SU-DHL-6 (cell line): Measurements from ENCODE around the gene RWDD4.

Source experiments
- H2AFZ ChIP-seq: fragments of 200-600 bp; sonication (generic); 2 replicates; pipeline ENCODE4 v1.6.1; 2014; ENCODE audit warnings: low read depth, mild to moderate bottlenecking, moderate library complexity, mixed read lengths, antibody characterized with exemption, low read length; ENCODE audit not compliant: severe bottlenecking
- H3F3A ChIP-seq: fragments of 200-600 bp; shearing (Covaris generic); 2 replicates; pipeline ENCODE4 v1.6.0; 2016; ENCODE audit warnings: antibody characterized with exemption, mild to moderate bottlenecking; ENCODE audit not compliant: insufficient read depth
- H3K27ac ChIP-seq: fragments of 200-600 bp; sonication (generic); 2 replicates; pipeline ENCODE4 v1.5.1; 2016; ENCODE audit warnings: low read depth, mild to moderate bottlenecking, low read length, moderate library complexity, mixed read lengths
- H3K27me3 ChIP-seq: fragments of 200-600 bp; sonication (generic), shearing (Covaris generic); 2 replicates; pipeline ENCODE4 v1.6.0; 2014; ENCODE audit warnings: mild to moderate bottlenecking, low read length
- H3K36me3 ChIP-seq: fragments of 200-600 bp; sonication (generic); 2 replicates; pipeline ENCODE4 v1.6.1; 2014; ENCODE audit warnings: mild to moderate bottlenecking, low read length, mixed read lengths
- H3K4me2 ChIP-seq: fragments of 300-600, 200-600 bp; shearing (Covaris generic), sonication (generic); 2 replicates; pipeline ENCODE4 v1.6.0; 2014; ENCODE audit warnings: low read length, low read depth, mild to moderate bottlenecking; ENCODE audit not compliant: poor library complexity, severe bottlenecking
- H3K4me3 ChIP-seq: fragments of 200-600 bp; sonication (generic); 2 replicates; pipeline ENCODE4 v1.5.1; 2014; ENCODE audit warnings: antibody characterized with exemption, low read length, mild to moderate bottlenecking, mixed read lengths; ENCODE audit not compliant: insufficient read depth, poor library complexity, severe bottlenecking
- H3K79me2 ChIP-seq: fragments of 200-600 bp; sonication (generic); 2 replicates; pipeline ENCODE4 v1.6.1; 2014; ENCODE audit warnings: mild to moderate bottlenecking, low read length, moderate library complexity; ENCODE audit not compliant: insufficient read depth
- H3K9ac ChIP-seq: fragments of 200-600 bp; sonication (generic); 2 replicates; pipeline ENCODE4 v1.7.0; 2014; ENCODE audit warnings: mild to moderate bottlenecking, low read length
- H3K9me2 ChIP-seq: fragments of 200-600 bp; sonication (generic); replicated peaks from 2 replicates; pipeline ENCODE4 v1.6.1; 2014; ENCODE audit warnings: low read length; ENCODE audit not compliant: insufficient read depth
- H3K9me3 ChIP-seq: fragments of 200-600 bp; sonication (generic); 2 replicates; pipeline ENCODE4 v1.6.1; 2014; ENCODE audit warnings: low read length, mixed read lengths; ENCODE audit not compliant: insufficient read depth
- H4K20me1 ChIP-seq: fragments of 200-600 bp; sonication (generic); 2 replicates; pipeline ENCODE4 v1.6.1; 2014; ENCODE audit warnings: low read depth, mild to moderate bottlenecking, antibody characterized with exemption, low read length, moderate library complexity, mixed read lengths
- CTCF ChIP-seq: fragments of 200-600 bp; sonication (generic); IDR thresholded peaks from one replicate; pipeline ENCODE4 v1.5.1; 2017; ENCODE audit warnings: antibody characterized with exemption, mild to moderate bottlenecking, low read length, moderate library complexity; ENCODE audit not compliant: insufficient read depth, poor library complexity, severe bottlenecking
- EZH2phosphoT487 ChIP-seq: fragments of 200-600 bp; sonication (generic), shearing (Covaris generic); conservative IDR thresholded peaks from 2 replicates; pipeline ENCODE4 v1.6.1; 2018; ENCODE audit warnings: mild to moderate bottlenecking, antibody characterized with exemption, low read length, moderate library complexity, mixed read lengths

The RWDD4 gene

GRCh38 chr4:183639291-183639690 lies 19.7 kb downstream of the RWDD4 start:
- Histone ChIP-seq H3K27me3 (no peaks in the 10 kb centered on the region), H3K9me3 (no peaks in the 10 kb centered on the region), H2AFZ (no peak overlapping the region), H3K9ac (no peak overlapping the region), H3K9me2 (no peaks in the 10 kb centered on the region), H3F3A (no peaks in the 10 kb centered on the region), H3K4me3 (no peak overlapping the region), H3K79me2 (no peaks in the 10 kb centered on the region), H3K27ac (no peak overlapping the region), H4K20me1 (no peaks in the 10 kb centered on the region), H3K36me3 (0 out of 2 replicates have a peak, but pooled peaks cover 2% of the 10 kb centered on the region), H3K4me2 (no peak overlapping the region)
- no peak for TF ChIP-seq EZH2phosphoT487
- TF ChIP-seq CTCF = no peak

- Histone ChIP-seq H3K4me2 (no peak overlapping the region), H3K36me3 (0 out of 2 replicates have a peak, but pooled peaks cover 2% of the 10 kb centered on the region), H3K27me3 (no peaks in the 10 kb centered on the region), H3K9ac (no peak overlapping the region), H3K9me3 (no peaks in the 10 kb centered on the region), H3F3A (no peaks in the 10 kb centered on the region), H3K79me2 (no peaks in the 10 kb centered on the region), H3K4me3 (no peak overlapping the region), H2AFZ (no peak overlapping the region), H4K20me1 (no peaks in the 10 kb centered on the region), H3K27ac (no peak overlapping the region), H3K9me2 (no peaks in the 10 kb centered on the region)
- TF ChIP-seq CTCF = no peak
Measured at GRCh38 chr4:183638436-183638835, 20.5 kb downstream of the RWDD4 start.

- H3K36me3 ChIP-seq = 0 out of 2 replicates have a peak, but pooled peaks cover 2% of the 10 kb centered on the region
- H2AFZ ChIP-seq = no peak overlapping the region
- TF ChIP-seq EZH2phosphoT487 (no peak), CTCF (no peak)
- no peaks in the 10 kb centered on the region for H3K79me2 ChIP-seq
- H3K4me3 ChIP-seq = no peak overlapping the region
- no peaks in the 10 kb centered on the region for H3K9me2 ChIP-seq
- no peaks in the 10 kb centered on the region for H3F3A ChIP-seq
- H3K9ac ChIP-seq = no peak overlapping the region
- H4K20me1 ChIP-seq = no peaks in the 10 kb centered on the region
- H3K9me3 ChIP-seq = no peaks in the 10 kb centered on the region
- no peak overlapping the region for H3K27ac ChIP-seq
- H3K4me2 ChIP-seq = no peak overlapping the region
- H3K27me3 ChIP-seq = no peaks in the 10 kb centered on the region
Measured at GRCh38 chr4:183637461-183637860, 21.5 kb downstream of the RWDD4 start.

GRCh38 chr4:183636923-183637322 lies 22.1 kb downstream of the RWDD4 start:
- no peaks in the 10 kb centered on the region for H3K9me3 ChIP-seq
- H3K9ac ChIP-seq = no peak overlapping the region
- no peaks in the 10 kb centered on the region for H4K20me1 ChIP-seq
- H3K9me2 ChIP-seq = no peaks in the 10 kb centered on the region
- H3K36me3 ChIP-seq = 0 out of 2 replicates have a peak, but pooled peaks cover 2% of the 10 kb centered on the region
- TF ChIP-seq CTCF = no peak
- no peak for TF ChIP-seq EZH2phosphoT487
- H3F3A ChIP-seq = no peaks in the 10 kb centered on the region
- no peak overlapping the region for H3K4me3 ChIP-seq
- no peak overlapping the region for H3K27ac ChIP-seq
- no peak overlapping the region for H2AFZ ChIP-seq
- H3K79me2 ChIP-seq = no peaks in the 10 kb centered on the region
- H3K4me2 ChIP-seq = no peak overlapping the region
- H3K27me3 ChIP-seq = no peaks in the 10 kb centered on the region
